ENCODE measurements around the gene ANKS3.

GRCh38 chr16:4667203-4667963, 66.7 kb downstream of the ANKS3 start:
- no peak for TF ChIP-seq CTCF (IDR thresholded peaks at IDR 0.05)
- TF ChIP-seq EZH2 (IDR thresholded peaks at IDR 0.05; ENCODE audit: borderline replicate concordance, insufficient read depth, low read depth, low read length, poor library complexity, severe bottlenecking) = no peak
